Measurements from ENCODE around the gene ATXN1. TPM values are rescaled to one million over a fixed set of nuclear protein-coding genes. Genes with fewer than 3 reads are reported as not detected.

ATXN1 gene
- total RNA-seq, 1 experiment from 2014 or later, result 19.7 TPM

DNA sequence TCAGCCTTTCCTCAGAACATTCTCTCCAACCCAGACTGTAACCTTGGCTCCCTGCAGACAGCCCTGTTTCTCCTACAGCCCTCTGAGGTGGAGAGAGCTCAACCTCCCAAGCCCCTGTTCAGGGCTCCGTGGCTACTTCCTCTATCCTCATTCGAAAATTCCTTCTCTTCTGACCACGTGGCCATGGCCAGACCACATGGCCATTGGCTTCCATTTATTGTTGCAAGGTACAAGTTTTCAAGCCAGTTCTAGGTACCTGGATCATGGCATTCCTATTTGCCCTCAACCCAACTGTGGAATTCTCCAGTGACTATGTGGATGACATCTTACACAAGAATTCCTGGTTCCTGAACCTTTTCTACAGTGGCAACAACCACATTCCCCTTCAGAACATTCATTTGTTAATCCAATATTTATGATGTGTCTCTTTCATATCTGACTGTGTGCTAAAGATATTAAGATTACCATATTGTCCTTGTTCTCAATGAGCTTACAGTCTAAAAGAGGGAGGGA lies 361.0 kb downstream of the ATXN1 start:
- no peak for DNase-seq
- TF ChIP-seq, protein P1, sequence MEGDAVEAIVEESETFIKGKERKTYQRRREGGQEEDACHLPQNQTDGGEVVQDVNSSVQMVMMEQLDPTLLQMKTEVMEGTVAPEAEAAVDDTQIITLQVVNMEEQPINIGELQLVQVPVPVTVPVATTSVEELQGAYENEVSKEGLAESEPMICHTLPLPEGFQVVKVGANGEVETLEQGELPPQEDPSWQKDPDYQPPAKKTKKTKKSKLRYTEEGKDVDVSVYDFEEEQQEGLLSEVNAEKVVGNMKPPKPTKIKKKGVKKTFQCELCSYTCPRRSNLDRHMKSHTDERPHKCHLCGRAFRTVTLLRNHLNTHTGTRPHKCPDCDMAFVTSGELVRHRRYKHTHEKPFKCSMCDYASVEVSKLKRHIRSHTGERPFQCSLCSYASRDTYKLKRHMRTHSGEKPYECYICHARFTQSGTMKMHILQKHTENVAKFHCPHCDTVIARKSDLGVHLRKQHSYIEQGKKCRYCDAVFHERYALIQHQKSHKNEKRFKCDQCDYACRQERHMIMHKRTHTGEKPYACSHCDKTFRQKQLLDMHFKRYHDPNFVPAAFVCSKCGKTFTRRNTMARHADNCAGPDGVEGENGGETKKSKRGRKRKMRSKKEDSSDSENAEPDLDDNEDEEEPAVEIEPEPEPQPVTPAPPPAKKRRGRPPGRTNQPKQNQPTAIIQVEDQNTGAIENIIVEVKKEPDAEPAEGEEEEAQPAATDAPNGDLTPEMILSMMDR (IDR thresholded peaks at IDR 0.05; ENCODE audit: unreplicated experiment), result no peak
- Mint-ChIP-seq H3K36me3 (ENCODE audit: insufficient read depth, unreplicated experiment) (no peaks in the 10 kb centered on the region), H3K27ac (ENCODE audit: unreplicated experiment) (no peak overlapping the region), H3K27me3 (ENCODE audit: unreplicated experiment) (no peaks in the 10 kb centered on the region), H3K9me3 (ENCODE audit: low read depth, unreplicated experiment) (peaks cover 2% of the 10 kb centered on the region), H3K4me1 (ENCODE audit: low read depth, unreplicated experiment) (no peaks in the 10 kb centered on the region), H3K4me3 (ENCODE audit: low read depth, unreplicated experiment) (no peak overlapping the region)
- CTCF ChIA-PET, result no interaction called here
- BruUV-seq (replicated peaks), result no TSS peak
- intact Hi-C loops (cut with micrococcal nuclease; ENCODE audit: unreplicated experiment), result no loop called here

- TF ChIP-seq, protein P1 (IDR thresholded peaks at IDR 0.05; ENCODE audit: unreplicated experiment), result no peak
- no peaks in the 10 kb centered on the region for H3K4me1 Mint-ChIP-seq (ENCODE audit: low read depth, unreplicated experiment)
- intact Hi-C loops (cut with micrococcal nuclease; ENCODE audit: unreplicated experiment), result no loop called here
- H3K9me3 Mint-ChIP-seq (ENCODE audit: low read depth, unreplicated experiment), result peaks cover 2% of the 10 kb centered on the region
- no TSS peak for BruUV-seq (replicated peaks)
- CTCF ChIA-PET, result no interaction called here
- no peaks in the 10 kb centered on the region for H3K36me3 Mint-ChIP-seq (ENCODE audit: insufficient read depth, unreplicated experiment)
- no peak overlapping the region for H3K4me3 Mint-ChIP-seq (ENCODE audit: low read depth, unreplicated experiment)
- DNase-seq, result no peak
- no peak overlapping the region for H3K27ac Mint-ChIP-seq (ENCODE audit: unreplicated experiment)
- no peaks in the 10 kb centered on the region for H3K27me3 Mint-ChIP-seq (ENCODE audit: unreplicated experiment)
Measured at GRCh38 chr6:16399695-16400094, 361.6 kb downstream of the ATXN1 start.

DNA sequence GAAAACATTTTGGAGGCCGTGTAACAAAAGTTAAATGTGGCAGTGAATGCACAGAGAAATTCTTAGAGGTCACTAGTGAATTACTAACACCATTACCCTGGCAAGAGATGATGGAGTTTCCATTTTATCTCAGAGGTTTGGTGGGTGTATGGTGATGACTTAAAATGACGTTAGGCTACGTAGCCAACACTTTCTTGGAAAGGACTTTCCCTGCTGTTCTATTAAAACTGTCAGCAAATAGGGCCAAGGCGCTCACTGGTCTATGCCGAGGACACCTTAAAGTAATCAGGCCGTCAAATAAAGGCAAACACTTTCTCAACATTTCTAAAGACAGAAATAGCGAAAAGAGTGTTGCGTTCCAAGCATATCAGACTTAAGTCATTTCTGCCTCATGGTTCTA lies 362.1 kb downstream of the ATXN1 start:
- no peak overlapping the region for H3K4me3 Mint-ChIP-seq (ENCODE audit: low read depth, unreplicated experiment)
- H3K36me3 Mint-ChIP-seq (ENCODE audit: insufficient read depth, unreplicated experiment), result no peaks in the 10 kb centered on the region
- DNase-seq, result no peak
- TF ChIP-seq, protein P1 (IDR thresholded peaks at IDR 0.05; ENCODE audit: unreplicated experiment), result no peak
- H3K27ac Mint-ChIP-seq (ENCODE audit: unreplicated experiment), result no peak overlapping the region
- BruUV-seq (replicated peaks), result no TSS peak
- H3K27me3 Mint-ChIP-seq (ENCODE audit: unreplicated experiment), result no peaks in the 10 kb centered on the region
- CTCF ChIA-PET, result no interaction called here
- intact Hi-C loops (cut with micrococcal nuclease; ENCODE audit: unreplicated experiment), result no loop called here
- H3K4me1 Mint-ChIP-seq (ENCODE audit: low read depth, unreplicated experiment), result no peaks in the 10 kb centered on the region
- peaks cover 2% of the 10 kb centered on the region for H3K9me3 Mint-ChIP-seq (ENCODE audit: low read depth, unreplicated experiment)

DNA sequence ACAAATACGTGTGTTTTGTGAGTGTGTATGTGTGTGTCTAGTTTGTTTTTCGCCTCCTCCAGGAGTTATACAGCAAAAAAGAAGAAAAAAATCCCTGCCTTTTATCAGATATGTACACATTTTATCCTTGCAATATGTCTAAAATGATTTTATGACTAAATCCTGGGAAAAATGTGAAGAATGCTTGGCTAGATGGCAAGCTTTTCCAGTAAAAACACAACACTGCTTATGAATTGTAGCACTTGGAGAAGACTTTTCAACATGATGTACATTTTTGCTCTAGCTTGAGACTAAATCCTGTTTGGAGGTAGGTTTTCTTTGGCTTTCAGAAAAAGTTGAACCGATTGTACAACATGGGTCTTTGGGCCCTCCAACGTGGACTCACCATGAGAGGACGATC lies 362.7 kb downstream of the ATXN1 start:
- intact Hi-C loops (cut with micrococcal nuclease; ENCODE audit: unreplicated experiment), result no loop called here
- BruUV-seq (replicated peaks), result no TSS peak
- no peak for DNase-seq
- TF ChIP-seq, protein P1 (IDR thresholded peaks at IDR 0.05; ENCODE audit: unreplicated experiment), result no peak
- Mint-ChIP-seq H3K36me3 (ENCODE audit: insufficient read depth, unreplicated experiment) (no peaks in the 10 kb centered on the region), H3K4me1 (ENCODE audit: low read depth, unreplicated experiment) (no peaks in the 10 kb centered on the region), H3K4me3 (ENCODE audit: low read depth, unreplicated experiment) (no peak overlapping the region), H3K27ac (ENCODE audit: unreplicated experiment) (no peak overlapping the region), H3K27me3 (ENCODE audit: unreplicated experiment) (no peaks in the 10 kb centered on the region), H3K9me3 (ENCODE audit: low read depth, unreplicated experiment) (peaks cover 2% of the 10 kb centered on the region)
- CTCF ChIA-PET, result no interaction called here

All from Calu3 (cell line).